Activated naive CD4-positive, alpha-beta T cell treated with anti-CD3 and anti-CD28 coated beads, Interleukin-2, amount 50 U/mL, for 16 hours (primary cell): ENCODE results near the gene VMO1.

Experiments used
- DNase-seq: peaks from one replicate; pipeline ENCODE4 v3.0.0-alpha.2; 2020

Gene VMO1

GRCh38 chr17:4796552-4796920 lies 10.4 kb upstream of the VMO1 start:
- peak; percentile 48 for DNase-seq

DNA sequence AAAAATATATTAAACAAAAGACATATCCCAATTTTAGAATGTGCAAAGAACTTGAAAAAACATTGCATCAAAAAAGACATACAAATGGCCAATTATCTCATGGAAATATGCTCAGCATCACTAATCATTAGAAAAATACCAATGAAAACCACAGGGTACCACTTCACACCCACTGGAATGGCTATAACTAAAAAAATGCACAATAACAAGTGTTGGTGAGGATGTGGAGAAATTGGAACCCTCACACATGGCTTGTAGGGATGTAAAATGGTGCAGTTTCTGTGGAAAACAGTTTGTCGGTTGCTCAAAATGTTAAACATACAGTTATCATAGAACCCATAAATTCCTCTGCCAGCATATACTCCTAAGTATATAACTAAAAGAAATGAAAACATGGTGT lies 9.0 kb upstream of the VMO1 start:
- no peak for DNase-seq

DNA sequence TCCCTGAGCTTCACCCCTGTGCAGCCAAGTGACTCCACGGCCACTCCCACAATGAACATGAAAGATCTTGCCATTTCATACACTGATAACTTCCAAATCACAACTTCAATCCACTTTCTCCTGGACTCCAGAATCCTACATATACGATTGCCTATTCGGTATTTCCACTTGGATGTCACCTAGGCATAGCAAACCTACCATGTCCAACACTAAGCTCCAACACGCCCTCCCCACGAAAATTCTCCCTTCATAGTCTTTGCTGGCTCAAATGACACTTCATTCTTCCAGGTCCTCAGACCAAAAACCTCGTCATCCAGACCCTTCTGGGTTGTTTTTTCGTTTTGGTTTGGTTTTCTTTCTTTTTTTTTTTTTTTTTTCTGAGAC lies 4.5 kb upstream of the VMO1 start:
- no peak for DNase-seq

DNA sequence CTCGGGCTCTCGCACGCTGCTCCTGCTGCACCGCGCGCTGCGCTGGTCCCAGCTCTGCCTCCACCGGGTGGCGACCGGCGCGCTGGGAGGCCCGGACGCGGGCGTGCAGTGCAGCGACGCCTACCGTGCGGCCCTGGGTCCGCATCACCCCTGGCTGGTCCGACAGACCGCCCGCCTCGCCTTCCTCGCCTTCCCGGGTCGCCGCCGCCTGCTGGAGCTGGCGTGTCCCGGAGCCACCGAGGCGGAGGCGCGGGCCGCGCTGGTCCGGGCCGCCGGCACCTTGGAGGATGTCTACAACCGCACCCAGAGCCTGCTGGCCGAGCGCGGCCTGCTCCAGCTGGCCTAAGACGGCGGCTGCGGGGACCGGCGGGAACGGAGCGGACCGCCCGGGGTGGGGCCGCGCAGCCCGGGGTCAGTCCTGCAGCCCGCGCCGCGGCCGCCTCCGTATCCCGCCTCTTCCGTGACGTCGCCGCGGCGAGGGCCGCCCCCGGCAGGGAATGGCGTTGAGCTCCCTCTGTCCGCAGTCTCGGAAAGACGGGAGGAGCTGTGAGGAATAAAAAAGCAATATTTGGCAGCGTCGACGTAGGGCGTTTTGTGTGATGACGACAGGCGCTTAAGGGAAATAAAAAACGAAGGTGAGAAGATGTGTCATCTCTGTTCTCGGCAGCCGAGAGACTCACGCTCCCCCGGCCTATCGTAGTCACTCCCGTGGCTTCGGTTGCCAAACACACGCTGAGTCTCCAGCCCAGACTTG lies 4.0 kb upstream of the VMO1 start:
- DNase-seq: peak; percentile 77

DNA sequence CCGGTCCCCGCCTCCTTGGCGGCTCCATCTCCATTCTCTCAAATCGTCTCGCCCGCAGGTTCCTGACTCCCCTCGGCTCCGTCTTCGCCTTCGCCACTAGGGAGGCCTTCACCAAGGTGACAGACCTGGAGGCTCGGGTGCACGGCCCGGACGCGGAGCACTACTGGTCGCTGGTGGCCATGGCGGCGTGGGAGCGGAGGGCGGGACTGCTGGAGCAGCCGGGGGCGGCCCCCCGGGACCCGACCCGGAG lies 3.5 kb upstream of the VMO1 start:
- DNase-seq: no peak

DNA sequence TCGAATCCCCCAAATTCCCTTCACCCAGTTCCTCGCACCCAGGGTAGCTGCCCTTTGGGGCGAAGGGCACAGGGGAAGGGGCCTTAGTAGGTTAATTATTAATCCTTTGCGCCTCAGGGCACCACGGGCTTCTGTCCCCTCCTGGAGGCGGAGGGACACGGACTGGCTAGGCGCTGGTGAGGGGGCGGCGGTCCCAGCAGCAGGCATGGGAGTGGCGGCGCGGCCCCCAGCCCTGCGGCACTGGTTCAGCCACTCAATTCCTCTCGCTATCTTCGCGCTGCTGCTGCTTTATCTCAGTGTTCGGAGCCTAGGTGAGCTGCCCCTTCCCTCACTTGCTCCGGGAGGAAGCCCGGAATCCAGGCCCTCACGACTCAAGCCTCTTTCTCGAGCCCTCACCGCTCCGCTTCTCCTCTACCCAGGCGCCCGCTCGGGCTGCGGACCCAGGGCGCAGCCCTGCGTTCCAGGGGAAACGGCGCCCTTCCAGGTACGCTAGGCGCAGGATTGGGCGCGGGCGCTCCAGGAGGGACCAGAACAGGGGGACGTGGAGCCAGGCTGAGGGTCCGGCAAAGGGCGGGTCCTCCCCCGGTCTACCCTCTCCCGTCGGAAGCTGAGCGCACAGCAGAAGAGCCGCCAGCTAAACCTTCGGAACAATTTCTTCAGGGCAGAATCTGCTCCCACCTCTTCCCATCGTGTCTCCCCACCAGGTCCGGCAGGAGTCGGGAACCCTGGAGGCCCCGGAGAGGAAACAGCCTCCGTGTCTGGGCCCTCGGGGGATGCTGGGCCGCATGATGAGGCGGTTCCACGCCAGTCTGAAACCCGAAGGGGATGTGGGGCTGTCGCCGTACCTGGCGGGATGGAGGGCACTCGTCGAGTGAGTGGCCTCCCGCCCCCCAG lies 2.9 kb upstream of the VMO1 start, which contains the start of gene GLTPD2:
GLTPD2 (plus strand) TSS at position 158 of the 894 bp plus-strand sequence; CDS start at position 206, 48 bp downstream.
- no peak for DNase-seq

DNA sequence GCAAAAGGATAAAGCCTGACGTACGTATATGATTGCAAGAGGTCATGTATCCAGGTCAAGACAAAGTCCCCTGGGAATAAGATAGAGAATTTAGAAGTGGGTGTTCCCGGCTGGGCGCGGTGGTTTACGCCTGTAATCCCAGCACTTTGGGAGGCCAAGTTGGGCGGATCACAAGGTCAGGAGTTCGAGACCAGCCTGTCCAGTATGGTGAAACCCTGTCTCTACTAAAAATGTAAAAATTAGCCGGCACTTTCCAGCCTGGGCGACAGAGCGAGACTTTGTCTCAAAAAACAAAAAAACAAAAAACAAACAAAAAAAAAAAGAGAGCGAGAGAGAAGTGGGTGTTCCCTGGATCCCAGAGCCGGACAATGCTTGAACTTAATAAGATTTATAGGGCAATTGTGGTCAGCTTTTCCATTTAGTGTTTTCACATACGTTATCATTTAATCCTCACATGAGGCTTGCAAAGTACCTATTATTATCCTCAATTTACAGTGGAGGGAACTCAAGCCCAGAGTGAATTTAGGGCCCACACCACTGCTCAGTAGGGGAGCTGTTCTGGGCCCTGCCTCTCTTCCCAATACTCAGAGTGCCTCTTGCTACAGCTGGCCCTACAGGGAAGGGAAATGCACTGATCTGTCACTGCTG lies 2.1 kb upstream of the VMO1 start:
- DNase-seq: no peak

DNA sequence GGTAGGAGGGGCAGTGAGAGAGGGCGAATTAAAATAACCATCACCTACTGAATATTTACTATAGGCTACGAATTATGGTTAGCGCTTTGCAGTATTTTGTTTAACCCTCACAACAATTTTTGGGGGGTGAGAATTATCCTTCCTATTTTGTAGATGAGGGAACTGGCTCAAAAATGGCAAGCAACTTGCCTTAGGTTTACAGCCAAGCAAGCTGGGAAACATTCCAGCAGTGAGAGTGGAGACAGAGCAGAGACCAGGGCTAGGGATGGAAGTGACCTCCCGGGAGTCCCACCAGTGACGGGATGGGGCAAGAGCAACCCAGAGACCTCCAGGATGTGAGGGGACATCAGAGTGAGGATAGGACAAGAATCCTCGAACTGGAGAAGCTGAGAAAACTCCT lies 352 bp upstream of the VMO1 start:
- no peak for DNase-seq

DNA sequence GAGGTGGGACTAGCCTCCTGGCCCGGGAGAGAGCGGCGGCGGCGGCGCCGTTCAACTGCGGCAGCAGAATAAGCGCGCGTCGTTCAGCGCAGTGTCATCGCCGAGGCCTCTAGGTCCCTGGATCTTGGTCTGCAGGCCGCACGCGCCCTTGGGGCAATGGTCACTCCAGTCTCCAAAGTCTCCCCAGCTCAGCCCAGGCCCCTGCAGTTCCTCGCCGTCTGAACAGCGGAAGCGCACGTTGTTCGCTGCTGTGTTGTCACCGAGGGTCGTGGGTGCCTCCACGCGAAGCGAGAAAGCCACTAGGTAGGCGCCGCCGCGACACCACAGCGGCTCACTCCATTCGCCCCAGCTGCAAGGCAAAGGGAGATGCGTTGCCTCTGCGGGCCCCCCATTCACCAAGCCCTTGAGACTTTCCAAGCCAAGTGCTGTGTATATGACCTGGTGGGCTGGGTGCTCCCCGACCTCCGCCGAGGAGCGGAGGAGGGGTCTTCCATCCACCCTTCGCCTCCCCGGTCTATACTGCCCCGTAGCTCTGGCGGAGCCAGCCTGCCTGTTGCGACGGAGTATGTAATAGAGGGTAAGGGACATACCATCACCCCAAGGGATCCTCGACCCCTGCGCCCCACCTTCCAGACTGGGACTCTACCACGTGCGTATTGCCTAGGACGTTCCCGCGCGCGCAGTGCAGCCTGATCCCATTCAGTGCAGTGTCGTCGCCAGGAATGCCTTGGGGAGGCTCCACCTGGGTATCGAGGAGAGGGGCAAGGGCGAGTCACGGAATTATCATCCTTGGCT lies 656 bp downstream of the VMO1 start:
- DNase-seq: peak; percentile 22

- no peak for DNase-seq
Measured at GRCh38 chr17:4782652-4783051, 3.5 kb downstream of the VMO1 start.

GRCh38 chr17:4780325-4780955 lies 5.7 kb downstream of the VMO1 start:
- no peak for DNase-seq

- DNase-seq: no peak
Measured at GRCh38 chr17:4777969-4778760, 8.0 kb downstream of the VMO1 start.

DNA sequence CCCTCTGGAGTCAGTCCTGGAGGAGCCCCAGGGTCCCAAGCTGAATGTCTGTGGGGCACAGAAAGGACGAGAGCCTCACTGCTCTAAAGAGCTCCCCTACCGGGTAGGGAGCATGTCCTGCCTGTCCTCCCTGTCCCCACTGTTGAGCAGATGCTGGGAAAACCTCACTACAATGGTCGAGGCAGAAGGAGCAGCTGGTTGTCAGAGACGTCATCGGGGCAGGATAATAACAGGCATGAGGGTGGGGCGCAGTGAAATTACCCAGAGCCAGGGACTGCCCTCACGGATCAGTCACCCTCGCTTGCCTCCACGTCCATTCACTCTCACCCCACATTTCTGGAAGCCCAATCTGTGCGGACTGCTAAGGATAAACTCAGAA lies 13.9 kb downstream of the VMO1 start:
- no peak for DNase-seq

GRCh38 chr17:4771519-4772234 lies 14.5 kb downstream of the VMO1 start, which contains the start of gene TM4SF5:
Gene TM4SF5 (plus strand): TSS chr17:4771886. CDS start chr17:4771923, 37 bp downstream.
- no peak for DNase-seq

- no peak for DNase-seq
Measured at GRCh38 chr17:4769628-4770027, 16.5 kb downstream of the VMO1 start.

DNA sequence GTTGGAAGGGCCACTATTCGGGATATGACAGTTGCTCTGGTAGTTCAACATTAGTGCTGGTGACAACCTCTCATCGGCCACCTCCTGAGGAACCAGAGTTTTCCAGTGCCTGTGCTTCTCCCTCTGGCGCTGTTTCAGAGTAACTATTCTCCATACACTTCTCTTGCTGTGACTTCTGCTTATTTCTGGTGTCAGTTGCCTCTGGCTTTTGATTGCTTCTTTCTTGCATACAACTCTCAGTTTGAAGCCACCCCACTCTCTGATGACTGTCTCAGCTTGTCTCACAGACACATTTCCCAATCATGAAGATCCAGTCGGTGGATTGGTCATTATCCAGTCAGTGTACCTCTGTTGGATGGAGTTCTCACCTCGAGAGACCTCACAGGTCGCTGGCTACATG lies 17.9 kb downstream of the VMO1 start:
- DNase-seq: no peak

- no peak for DNase-seq
Measured at GRCh38 chr17:4766723-4767122, 19.4 kb downstream of the VMO1 start.

- DNase-seq: no peak
Measured at GRCh38 chr17:4766201-4766600, 20.0 kb downstream of the VMO1 start.

- no peak for DNase-seq
Measured at GRCh38 chr17:4764595-4764994, 21.6 kb downstream of the VMO1 start.

DNA sequence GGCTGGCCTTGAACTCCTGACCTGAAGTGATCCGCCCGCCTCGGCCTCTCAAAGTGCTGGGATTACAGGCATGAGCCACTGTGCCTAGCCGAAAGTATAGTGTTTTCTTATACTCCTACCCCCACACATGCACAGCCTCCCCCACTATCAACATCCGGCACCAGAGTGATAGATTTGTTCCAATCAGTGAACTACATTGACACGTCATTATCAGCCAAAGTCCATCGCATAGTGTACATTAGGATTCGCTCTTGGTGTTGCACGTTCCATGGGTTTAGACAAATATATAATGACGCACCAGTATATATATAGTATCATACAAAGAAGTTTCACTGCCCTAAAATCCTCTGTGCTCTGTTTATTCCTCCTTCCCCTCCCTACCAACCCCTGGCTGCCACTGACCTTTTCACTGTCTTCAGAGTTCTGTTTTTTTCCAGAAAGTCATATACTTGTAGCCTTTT lies 26.4 kb downstream of the VMO1 start:
- no peak for DNase-seq

DNA sequence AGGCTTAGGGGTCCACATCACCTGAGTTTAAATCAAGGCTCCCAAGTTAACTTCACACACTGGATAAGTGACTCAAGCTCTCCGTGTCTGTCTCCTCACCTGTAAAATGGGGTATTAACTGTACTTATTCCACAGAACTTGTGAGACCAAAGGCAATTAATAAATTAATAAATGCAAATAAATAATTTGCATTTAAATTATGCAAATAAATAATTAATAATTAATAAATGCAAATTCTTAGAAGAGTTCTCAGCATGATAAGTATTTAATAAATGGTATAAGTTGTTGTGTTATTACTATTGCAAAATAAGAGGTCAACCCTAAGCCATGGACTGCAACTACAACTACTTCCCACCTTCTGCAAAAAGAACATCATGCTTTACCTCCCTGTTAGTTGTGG lies 32.8 kb downstream of the VMO1 start:
- DNase-seq: no peak
